ENCODE data around the gene TOLLIP.

GRCh38 chr11:1290052-1291040, 19.1 kb downstream of the TOLLIP start:
- no peak for TF ChIP-seq CTCF (IDR thresholded peaks at IDR 0.05)
- no peak for TF ChIP-seq POLR2A (IDR thresholded peaks at IDR 0.05)

Measured in body of pancreas (tissue), 4 donors.